ENCODE measurements around the gene KIAA1755.

KIAA1755 gene

DNA sequence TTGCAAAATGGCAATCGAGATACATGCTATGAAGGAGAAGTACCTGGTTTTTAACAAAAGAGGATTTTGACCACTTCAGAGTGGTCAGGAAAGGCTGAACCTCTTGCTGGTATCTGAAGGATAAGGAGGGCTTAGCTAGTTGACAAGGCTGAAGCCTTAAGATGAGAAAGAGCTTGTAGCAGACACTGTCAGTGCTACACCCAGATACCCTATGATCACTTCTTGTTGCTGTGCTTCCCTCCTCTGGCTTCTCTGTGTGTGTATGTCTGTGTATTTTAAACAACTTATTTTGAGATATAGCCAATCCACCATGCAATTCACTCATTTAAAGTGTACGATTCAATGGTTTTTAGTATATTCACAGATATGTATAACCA, 56.6 kb downstream of the KIAA1755 start:
- DNase-seq (ENCODE audit: low read depth in 2 of 2): no peak

DNA sequence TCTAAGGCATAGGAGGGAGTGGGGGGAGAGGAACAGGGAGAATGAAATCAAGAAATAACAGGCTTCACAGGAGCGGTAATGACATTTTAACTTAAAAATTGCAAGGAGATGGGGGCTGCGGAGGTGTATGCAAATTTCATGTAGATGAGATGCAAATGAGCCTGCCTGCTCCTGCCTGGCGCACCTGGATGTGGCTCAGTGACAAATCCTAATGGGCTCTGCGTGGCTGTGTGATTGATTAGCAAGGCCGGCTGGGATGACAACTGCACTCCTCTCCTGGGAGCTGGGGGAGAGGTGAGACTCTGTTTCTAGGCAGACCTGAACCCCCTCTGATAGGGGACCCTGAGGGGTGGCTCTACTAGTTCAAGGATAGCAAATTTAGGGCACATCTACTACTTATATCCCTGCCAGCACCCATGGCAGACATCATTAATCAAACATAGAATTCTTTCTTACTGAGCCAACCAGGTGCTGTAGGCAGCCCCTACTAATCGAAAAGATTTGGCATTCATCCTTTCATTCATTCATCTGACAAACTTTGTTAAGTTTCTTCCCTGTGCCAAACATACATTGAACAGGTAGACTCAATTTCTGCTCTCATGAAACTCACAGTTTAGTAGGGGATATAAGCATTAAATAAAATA, 57.1 kb downstream of the KIAA1755 start:
- no peak for DNase-seq (ENCODE audit: low read depth in 2 of 2)

DNA sequence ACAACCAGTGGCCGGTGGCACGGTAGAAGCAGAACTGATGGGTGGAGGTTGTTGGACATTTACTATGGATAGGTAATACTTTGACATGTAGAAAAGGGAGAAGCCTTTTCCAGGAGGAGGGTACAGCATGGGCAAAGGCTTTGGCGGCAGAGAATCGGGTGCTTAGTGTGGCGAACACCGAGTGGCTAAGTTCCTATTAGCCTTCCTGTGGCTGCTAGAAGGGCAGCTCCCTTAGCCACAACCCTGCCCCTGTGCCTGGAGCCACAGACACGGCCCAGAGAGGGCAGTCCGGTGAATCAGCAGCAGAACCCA, 57.6 kb downstream of the KIAA1755 start:
- no peak for DNase-seq (ENCODE audit: low read depth in 2 of 2)

DNA sequence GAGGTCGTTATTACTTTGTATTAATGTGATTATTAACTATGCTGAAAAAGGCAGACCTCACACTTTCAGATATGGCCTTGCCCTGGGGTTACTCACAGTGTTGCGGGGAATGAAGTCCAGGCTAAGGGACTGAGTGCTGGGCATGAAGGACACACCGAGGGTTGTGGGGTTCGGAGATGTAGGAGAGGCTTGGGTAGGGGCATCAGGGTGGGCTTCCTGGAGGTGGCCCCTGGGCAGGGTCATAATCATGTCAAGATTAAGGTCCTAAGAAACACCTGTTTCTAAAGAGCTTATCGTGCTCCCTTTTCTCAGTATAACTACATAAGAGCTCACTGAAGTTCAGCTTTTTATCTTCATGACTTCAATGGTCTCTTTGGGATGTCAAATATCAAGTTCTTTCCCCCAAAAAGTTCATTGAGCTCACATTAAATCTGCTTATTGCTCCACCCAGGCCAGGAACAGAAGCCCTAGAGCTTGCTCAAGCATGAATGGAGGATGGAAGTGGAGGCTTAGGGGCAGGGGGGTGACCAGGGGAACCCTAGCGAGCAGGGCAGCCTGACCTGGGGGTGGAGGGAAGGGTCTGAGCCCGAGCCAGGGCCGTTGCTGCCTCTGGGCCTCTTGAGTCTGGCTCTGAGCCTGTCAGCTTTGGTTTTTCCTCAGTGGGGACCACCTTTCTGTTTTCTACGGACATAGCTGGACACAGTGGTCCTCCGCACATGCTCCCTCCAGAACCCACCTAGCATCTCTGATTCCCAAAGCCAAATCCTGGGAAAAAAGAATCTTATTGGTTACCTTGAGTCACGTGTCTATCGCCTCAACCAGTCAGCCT, 58.2 kb downstream of the KIAA1755 start:
- DNase-seq (ENCODE audit: low read depth in 2 of 2): no peak

DNA sequence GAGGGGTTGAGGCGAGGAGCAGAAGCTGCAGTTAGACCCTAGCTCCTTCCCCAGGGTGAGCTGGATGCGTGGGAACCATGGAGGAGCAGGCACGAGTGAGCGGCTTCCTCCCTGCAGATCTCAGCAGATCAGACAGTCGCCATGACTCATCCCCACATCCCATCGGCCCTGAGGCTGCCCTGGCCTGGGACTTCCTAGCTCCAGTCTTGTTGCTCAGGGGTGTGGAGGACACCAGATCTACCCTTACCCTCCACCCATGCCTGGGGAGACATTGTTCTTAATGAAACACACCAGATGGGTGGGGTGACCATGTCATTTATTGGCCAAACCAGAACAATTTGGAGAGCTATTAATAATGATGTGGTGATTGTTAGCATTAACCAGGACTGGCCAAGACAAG, 59.2 kb downstream of the KIAA1755 start:
- DNase-seq (ENCODE audit: low read depth in 2 of 2): no peak

DNA sequence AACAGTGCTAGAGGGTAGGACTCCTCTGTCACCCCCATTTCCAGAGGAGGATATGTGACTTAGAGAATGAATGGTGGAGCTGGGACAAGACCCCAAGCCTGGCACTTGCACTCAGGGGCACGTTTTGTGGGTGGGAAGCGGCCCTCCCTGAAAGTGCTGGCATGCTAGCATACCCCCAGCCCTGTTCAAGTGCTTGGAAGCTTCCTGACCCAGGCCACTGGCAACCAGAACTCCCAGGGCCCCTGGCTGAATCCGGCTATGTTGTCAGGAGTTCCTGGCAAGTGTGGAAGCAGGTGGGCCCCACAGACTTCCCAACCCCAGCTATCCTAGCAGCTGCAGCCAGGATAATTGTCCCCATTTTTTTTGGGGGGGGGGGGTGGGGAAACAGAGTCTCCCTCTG, 59.9 kb downstream of the KIAA1755 start:
- DNase-seq (ENCODE audit: low read depth in 2 of 2): no peak

DNA sequence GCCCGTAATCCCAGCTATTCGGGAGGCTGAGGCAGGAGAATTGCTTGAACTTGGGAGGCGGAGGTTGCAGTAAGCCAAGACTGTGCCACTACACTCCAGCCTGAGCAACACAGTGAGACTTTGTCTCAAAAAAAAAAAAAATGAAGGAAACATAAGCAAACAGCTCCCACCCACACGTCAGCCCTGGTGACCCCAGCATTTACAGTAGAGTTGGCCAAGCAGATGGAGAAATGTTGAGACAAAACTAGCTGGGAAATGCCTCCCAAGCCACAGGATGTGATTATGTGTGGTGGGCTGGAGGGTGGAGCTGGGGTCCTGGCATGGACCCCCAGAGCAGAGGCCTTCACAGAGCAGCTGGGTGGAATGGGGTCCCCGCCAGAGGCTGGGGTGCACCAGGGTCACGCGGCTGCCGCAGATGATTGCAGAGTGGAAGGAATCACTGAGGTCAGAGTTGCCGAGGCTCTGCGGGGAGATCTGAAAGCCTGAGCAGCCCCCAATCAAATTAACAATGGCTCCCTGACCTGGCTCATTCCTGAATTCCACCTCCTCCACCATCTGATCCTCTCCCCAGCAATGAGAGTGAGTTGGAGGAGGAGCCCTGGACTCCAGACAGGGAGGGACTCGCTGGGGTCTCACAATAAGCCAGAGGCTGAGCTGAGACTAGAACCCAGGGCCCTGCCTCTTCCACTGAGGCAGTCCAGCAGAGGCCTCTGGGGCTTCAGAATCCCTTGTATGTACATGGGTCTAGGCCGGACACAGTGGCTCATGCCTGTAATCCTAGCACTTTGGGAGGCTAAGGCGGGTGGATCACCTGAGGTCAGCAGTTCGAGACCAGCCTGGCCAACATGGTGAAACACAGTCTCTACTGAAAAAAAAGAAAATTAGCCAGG, 60.8 kb downstream of the KIAA1755 start:
- DNase-seq (ENCODE audit: low read depth in 2 of 2): no peak

DNA sequence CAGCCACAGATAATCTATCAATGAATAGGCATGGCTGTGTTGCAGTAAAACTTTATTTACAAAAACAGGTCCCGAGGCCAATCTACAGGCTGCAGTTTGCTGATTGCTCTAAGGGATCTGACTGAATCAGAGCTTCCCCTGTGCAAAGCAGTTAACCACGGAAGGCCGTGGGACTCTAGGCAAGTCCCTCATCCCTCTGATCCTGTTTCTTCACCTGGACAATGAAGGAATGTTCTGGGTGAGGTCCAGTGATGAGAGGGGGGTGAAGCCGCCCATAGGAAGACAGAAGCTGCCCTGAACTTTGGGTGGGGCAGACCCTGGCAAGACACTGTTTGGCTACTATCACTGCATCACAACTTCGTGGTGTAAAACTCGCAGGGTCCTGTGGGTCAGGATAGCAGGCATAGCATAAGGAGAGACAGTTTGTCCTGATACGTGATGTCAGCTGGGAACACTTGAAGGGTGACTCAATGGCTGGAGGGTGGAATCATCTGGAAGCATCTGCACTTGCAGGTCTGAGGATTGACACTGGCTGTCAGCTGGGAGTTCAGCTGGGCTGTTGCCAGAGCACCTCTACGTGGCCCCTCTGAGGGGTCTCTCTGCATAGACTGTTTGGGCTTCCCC, 62.2 kb downstream of the KIAA1755 start:
- no peak for DNase-seq (ENCODE audit: low read depth in 2 of 2)

DNA sequence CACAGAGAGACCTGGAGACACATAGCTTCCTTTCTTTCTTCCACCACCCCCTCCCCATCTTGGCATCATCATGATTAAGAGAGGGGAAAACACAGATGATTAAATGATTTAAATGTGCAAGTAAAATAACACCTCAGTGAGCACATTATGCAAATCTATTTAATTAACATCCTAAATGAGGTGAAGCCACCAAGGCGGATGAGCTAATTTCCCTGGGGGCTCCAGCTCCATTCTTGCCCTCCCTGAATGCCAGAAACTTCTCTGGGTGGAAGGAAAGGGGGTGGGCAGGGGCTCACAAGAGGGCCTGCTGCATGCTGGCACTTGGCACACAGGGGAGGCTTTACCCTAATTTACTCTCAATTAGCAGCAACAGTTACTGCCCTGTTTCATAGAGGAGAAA, 62.9 kb downstream of the KIAA1755 start:
- DNase-seq (ENCODE audit: low read depth in 2 of 2): no peak

DNA sequence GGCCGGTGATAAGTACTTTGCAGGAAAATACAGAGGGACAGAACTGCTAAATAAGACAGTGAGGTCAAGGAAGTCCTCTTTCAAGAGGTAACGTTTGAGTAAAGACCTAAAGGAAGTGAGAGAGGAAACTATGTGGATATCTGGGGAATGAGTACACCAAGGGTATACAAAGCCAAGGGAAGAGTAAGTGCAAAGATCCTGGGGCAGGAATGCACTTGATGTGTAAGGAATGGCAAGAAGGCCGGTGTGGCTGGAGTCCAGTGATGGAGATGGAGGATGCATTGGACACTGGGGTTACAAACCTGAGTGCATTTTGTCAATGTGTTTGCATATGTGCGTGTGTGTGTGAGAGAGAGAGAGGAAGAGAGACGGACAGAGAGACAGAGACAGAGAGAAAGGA, 63.3 kb downstream of the KIAA1755 start:
- DNase-seq (ENCODE audit: low read depth in 2 of 2): no peak

DNA sequence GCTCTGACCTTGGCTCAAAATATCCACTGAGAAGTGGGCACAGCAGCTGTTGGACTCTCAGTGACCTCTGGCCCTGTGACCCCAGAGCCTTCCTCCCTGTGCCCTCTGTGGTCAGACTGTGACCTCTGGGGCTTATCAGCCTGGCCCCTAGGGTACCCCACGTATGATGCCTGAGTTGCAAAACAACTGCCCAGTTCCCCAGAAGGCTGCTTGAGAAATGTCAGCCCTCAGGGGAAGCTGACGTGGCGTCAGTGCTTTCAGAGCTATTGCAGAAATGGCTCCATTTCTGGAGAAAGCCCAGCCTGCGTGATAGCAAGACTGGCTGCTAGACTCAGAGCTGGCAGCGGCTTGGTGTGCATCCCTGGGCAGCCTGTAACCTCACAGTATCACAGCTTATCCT, 63.9 kb downstream of the KIAA1755 start:
- no peak for DNase-seq (ENCODE audit: low read depth in 2 of 2)

DNA sequence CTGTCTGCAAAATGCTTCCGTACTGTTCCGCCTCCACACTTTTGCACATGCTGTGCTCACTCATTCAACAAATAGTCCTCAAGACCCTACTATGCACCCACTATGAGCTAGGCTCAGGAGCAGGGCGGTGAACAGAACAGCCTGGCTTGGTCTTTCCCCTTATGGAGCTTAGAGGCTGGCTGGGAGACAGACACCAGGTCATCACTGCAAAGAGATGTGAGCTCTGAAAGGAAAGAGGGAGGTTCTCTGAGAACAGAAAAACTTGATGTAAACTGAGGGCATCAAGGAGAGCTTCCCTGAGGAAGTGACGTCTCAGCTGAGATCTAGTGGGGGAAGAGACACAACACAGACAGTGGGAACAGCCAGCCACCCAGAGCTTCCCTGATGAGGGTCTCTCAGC, 64.5 kb downstream of the KIAA1755 start:
- no peak for DNase-seq (ENCODE audit: low read depth in 2 of 2)

DNA sequence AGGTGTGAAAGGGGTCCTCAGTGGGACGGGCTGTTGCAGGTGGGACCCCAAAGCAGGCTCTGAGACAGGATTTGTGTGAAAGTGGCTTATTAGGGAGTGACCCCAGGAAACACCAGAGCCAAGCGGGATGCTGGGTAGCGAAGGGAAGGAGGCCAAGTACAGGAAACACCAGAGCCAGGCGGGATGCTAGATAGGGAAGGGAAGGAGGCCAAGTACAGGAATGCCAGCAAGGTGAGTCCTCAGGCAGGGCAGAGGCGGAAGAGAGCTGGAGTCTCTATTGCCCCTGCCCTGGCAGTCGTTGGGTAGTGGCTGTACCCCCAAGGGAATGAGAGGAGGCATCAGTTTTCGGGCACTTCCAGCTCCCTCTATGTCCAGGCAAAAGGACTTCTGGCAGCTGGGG, 65.0 kb downstream of the KIAA1755 start:
- DNase-seq (ENCODE audit: low read depth in 2 of 2): no peak

DNA sequence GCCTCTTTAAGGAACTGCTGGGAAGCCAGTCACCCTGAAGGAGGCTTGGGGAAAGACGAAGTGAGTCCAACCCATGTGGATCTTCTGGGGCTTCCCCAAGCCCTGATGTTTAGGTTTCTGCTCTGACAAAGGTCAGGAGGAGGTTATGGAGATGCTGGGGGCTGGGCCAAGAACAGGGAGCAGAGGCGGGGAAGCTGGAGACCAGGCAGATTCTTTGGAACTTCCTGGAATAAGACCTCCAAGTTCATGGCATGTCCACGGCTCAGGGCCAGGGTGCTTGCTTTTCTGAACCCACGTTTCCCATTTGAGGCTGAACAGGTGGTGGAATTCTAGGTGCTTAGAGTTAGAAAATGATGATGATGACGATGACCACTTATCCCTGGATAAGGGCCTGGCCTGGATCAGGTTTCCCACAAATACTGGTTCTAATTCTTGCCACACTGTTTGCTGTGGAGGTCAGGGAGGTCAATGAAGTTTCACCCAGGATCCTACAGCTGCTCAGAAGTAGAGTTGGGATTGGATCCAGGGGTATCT, 65.5 kb downstream of the KIAA1755 start:
- no peak for DNase-seq (ENCODE audit: low read depth in 2 of 2)

DNA sequence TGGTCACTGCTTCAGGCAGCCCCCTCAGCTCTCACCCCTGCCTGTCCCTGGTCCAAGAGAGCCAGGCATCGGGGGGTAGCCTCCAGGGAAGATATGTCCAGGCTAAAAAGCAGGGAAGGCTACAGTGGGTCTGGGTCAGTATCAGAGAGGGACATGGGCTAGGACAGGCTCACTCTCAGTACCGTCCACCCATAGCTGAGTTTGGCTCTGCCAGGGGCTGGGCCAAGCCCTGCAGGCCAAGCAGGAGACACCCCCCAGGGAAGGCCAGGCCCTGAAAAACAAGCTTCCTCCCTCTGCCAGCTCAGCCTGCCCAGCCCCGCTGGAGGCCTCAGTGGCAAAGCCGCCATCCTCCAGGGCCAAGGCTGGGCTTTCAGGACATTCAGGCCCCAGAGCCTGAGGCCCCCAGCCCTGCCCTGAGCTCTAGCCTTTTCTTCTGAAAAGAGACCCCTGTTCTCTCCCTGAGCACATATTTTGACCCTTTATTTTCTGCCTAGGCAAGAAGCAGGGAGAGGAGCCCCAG, 66.9 kb downstream of the KIAA1755 start:
- no peak for DNase-seq (ENCODE audit: low read depth in 2 of 2)

DNA sequence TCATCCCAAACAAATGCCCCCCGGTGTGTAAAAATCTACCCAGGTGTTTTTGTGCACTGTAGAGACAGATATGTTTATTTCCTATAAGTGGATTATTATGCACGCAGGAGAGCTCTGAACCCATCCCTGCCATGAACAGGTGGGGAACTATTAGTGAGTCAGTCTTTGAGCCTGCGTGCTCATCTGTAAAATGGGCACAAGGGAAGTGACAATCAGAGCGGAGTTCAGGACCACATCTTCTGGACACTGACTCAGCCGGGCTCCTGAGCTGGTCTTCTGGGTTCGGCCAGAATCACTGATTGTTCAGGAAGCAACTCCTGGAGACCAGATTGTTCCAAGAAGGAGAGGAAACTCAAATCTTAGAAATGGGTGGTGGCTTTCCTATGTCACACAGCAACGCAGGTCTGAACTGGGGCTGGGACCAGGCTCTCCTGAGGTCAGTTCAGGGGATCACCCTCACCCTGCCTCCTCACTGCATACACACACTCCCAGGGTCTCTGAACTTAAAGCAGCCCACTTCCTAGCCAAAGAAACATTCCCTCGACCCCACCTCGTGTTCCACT, 68.1 kb downstream of the KIAA1755 start:
- DNase-seq (ENCODE audit: low read depth in 2 of 2): no peak

DNA sequence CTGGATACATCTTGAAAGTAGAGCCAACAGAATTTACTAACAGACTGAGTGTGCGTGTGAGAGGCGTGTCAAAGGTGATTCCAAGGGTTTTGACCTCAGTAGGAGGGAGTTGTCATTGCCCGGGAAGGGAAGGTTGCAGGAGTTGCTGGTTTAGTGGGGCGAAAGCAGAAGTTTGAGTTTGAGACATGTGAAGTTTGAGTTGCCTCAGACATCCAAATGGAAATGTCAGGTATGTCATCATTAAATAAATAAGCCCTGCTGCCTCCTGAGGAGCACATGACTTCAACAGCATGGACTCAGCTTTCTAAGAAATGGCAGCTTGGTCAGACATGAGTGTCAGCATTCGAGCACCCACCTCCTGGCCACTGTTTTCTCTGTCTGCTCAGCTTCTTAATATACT, 68.9 kb downstream of the KIAA1755 start:
- no peak for DNase-seq (ENCODE audit: low read depth in 2 of 2)

DNA sequence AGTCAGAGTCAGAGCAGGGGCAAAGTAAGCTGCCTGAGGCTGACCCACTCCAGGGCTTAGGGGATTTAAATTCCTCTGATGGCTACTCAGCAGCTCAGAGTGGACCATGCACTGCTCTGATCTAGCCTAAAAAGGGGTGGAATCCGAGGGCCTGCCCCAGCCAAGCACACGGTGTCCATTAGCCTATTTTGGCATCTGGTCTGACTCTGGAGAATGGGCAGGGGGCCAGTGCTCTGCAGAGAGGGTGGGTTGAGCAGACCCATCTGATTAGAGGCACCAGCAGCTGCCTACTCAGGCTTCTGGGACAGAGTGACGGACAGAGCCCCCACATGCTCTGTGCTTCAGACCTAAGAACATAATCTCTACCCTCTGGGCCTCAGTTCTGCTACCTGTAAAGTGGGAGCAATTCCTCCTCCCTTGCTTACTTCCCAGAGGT, 69.6 kb downstream of the KIAA1755 start:
- no peak for DNase-seq (ENCODE audit: low read depth in 2 of 2)

DNA sequence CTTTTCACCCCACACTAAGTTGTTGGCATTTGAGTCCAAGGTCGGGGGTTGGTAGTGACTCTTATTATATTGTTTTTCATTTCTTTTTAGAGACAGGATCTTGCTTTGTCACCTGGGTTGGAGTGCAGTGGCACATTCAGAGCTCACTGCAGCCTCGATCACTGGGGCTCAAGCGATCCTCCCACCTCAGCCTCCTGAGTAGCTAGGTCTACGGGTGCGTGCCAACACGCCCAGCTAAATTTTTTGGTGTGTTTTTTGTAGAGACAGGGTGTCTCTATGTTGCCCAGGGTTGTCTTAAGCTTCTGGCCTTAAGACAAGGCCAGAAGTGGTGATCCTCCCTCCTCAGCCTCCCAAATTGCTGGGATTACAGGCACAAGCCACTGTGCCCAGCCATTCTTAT, 70.4 kb downstream of the KIAA1755 start:
- no peak for DNase-seq (ENCODE audit: low read depth in 2 of 2)

DNA sequence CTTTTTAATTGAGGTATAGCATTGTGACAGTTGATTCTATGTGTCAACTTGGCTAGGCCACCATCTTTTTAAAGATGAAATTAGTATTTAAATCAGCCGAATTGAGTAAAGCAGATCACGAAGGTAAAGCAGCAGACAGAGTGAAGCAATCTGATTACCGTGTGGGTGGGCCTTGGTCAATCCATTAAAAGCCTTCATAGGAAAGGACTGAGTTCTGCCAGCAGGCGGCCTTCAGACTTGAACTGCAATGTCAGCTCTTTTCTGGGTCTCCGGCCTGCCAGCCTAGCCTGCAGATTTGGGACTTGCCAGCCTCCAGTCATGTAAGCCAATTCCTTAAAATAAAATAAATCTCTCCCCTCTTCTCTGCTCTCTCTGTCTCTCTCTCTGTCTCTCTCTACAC, 73.0 kb downstream of the KIAA1755 start:
- DNase-seq (ENCODE audit: low read depth in 2 of 2): no peak

DNA sequence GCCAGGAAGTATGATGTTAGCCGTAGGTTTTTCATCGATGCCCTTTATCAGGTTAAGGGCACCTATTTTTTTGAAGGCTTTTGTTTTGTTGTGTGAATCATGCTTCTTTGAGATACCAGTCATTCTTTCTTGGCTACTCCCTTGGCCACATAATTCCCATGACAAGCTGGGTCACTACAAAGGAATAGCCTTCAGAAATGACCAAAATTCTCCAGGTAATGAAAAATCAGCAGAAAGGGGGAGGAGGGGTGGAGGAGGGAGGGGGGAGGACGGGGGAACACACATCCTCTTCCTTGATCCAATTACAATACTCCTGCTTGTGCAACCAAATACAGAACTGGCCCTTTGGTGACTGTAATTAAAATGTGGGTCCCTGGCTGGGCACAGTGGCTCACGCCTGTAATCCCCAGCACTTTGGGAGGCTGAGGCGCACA, 73.7 kb downstream of the KIAA1755 start:
- DNase-seq (ENCODE audit: low read depth in 2 of 2): no peak
